H1 (cell line): ENCODE results near the gene AMPH. TPM values are rescaled to one million over a fixed set of nuclear protein-coding genes. Genes with fewer than 3 reads are reported as not detected.

Experiments used
- JUND ChIP-seq: IDR thresholded peaks from 2 replicates; pipeline ENCODE4 v1.6.1; 2011; ENCODE audit warnings: mild to moderate bottlenecking, improper control_type of control experiment, low read length
- SIN3A ChIP-seq, 2 experiments: IDR thresholded peaks in 1 of 2; conservative IDR thresholded peaks in 1 of 2; 2 replicates each; pipeline ENCODE4 v1.6.1; 2011 to 2012; ENCODE audit warnings: low read length in 2 of 2, improper control_type of control experiment in 1 of 2, low read depth in 1 of 2, mild to moderate bottlenecking in 1 of 2
- ZNF274 ChIP-seq: IDR thresholded peaks from 2 replicates; pipeline ENCODE4 v1.7.0; 2012; ENCODE audit warnings: low read length, borderline replicate concordance; ENCODE audit errors: extremely low read depth
- polyA plus RNA-seq, 7 experiments: library from polyadenylated mRNA; depleted of rRNA in 3 of 7; stranded (reverse) in 5 of 7; unstranded in 2 of 7; fragments of >200 nt in 5 of 7; fragments of 200-250 nt in 2 of 7; gene quantifications; 1 replicate in 5 of 7; 2 replicates in 1 of 7; 4 replicates in 1 of 7; pipeline versions ENCODE4 v1.2.1 to v1.2.3, GENCODE V29; 2011 to 2013; ENCODE audit warnings: missing spikeins in 2 of 7, mixed read lengths in 2 of 7
- total RNA-seq: library from RNA; stranded (reverse); fragmentation: NEBNext Ultra II Directional; extraction: Animal tissue kit (Norgen Biotek cat#: 25700); gene quantifications from 2 replicates; pipeline ENCODE4 v1.2.1, GENCODE V29; 2021

The AMPH gene
- total and polyA plus RNA-seq, 2 of the 8 experiments (the other 6 are each of a cell fraction or from before 2014, with no cell fraction given) = 7.3 to 12.2 TPM

DNA sequence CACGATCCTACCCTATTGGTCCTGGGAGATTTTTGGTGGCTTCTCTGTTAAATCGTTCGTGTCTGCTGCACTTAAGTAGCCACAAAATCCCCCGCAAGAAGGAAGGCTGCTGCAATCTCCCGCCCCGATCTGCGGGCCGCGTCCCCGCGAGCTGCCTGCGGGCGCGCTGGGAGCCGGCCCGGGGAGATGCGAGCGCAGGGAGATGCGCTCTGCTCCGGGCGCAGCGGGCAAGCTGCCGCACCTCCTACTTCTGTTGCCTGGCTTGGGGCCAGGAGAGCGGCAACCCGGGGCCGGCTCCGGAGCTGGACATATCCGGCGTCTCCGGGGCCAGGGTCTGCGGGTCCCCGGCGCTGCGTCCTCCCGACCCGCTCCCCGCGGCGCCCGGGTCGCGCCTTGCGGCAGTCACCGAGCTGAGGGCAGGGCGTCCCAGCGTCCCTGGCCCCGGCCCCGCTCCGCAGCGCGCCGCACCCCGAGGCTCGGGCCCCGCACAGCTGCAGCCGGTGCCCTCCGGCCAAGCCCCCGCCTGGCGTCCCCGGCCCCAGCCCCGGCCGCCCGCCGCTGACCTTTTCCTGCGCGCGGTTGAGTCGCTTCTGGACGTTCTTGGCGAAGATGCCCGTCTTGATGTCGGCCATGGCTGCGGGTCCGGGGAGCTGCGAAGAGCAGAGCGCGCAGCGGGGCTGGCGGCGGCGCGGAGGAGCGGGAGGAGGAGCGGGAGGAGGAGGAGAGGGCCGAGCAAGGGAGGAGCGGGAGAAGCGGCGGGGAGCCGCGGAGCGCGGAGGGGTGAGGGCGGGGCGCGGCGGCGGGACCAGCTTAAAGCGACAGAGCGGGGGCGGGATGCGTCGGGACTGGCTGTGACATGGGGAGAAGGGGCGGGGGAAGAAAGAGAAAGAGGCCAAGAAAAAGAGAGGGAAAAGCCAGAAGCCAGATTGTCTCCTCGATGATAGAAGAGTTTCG lies at the start of gene AMPH (continued):
- TF ChIP-seq SIN3A (conservative IDR thresholded peaks at IDR 0.05 in 1 of 2, IDR thresholded peaks at IDR 0.05 in 1 of 2; ENCODE audit: low read depth in 1 of 2, low read length in 2 of 2) (no peak), ZNF274 (no peak), JUND (no peak)
